CD4-positive, alpha-beta T cell treated with Interleukin-15 for 4 hours (primary cell): ENCODE measurements around the gene SCD5.

ENCODE experiments used
- DNase-seq: peaks from one replicate; pipeline ENCODE4 v3.0.0-alpha.2; 2020; ENCODE audit warnings: low spot score

The SCD5 gene

GRCh38 chr4:82691431-82691830 is 107.2 kb downstream of the SCD5 start:
- no peak for DNase-seq

DNA sequence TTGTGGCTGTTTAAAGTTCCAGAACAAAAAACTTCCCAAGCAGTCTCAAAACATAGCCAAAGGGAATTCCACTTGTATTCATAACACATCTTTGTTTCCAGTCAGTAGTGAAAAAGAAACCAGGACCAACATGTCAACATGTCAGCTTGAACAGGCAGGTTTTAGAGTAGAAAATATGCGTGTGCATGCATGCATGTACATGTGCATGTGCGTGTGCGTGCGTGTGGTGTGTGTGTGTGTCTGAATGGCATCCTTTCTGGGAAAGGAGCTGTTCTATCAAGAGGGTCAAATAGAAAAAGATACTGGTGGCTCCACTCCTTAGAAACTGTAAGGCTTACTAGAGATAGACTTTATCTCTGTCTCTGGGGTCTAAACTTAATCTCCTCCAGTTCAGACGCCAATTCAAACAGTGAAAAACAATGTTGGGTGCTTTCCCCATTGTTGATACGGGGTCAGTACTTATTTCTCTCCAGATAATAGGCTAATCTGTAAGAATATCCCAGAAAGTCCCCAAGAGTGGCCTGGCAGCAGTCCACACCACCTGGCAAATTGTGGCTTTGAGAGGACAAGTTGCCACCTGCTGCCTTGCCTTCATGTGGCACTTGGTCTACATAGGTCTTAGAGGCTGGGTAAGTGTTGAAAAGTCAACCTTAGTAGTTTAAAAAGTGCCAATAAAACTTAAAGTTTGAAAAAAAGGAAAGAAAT is 110.4 kb downstream of the SCD5 start:
- no peak for DNase-seq

DNA sequence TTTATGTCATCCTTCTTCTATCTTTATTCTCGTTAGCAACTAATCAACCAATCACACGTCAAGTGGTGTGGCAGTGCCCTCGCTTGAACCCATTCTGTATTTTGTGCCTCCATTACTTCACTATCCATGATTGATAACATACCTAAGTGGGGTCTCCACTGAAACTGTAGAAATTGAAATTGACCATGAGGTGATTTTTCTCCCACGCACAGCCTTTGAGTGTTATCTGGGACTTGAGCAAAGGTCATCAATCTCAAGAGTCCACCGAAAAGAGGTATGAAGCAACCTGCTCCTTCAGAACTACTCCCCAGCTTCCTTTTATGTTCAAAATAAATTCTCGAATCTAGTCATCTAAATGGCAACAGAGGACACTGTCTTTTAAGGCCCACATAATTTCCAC is 111.1 kb downstream of the SCD5 start:
- DNase-seq: no peak

- DNase-seq: no peak
Measured at GRCh38 chr4:82681754-82682153, 116.8 kb downstream of the SCD5 start.

DNA sequence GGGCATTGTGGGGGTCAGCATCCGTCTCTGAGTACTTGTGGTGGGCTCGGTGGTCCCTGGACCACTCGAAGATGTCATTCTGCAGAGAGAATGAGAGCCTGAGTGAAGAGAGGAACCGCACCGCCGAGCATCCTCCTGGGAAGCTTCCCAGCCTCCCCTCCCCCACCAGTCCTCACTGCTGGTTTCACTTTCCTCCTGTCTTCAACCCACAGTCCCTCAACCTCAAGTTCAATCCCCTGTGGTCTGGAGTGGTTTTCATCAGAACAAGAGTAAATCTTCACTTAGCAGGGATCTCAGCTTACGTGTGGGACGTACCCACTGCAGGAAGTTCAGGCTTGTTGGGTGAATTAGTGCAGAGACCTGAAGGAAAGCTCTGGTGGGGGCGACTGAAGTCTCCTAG is 117.8 kb downstream of the SCD5 start:
- DNase-seq: no peak

DNA sequence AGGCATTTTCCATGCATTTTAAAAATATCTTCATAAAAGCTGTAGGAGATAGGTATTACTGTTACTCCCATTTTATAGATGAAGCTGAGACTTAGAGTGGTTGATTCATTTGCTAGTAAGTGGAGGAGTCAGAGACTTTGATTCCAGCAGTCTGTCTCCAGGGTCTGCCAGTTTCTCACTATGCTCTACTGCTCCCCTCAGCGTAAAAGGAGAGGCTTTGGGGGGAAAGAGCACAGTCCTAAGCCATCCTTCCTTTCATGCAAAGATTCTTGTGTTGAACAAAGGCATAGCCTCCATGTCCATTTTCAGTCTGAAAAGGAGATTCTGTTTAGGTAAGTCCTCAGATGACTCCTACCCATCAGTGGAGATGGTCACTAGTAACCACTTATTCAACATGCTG is 119.1 kb downstream of the SCD5 start:
- DNase-seq: no peak

GRCh38 chr4:82678051-82678450 is 120.5 kb downstream of the SCD5 start:
- DNase-seq: no peak

DNA sequence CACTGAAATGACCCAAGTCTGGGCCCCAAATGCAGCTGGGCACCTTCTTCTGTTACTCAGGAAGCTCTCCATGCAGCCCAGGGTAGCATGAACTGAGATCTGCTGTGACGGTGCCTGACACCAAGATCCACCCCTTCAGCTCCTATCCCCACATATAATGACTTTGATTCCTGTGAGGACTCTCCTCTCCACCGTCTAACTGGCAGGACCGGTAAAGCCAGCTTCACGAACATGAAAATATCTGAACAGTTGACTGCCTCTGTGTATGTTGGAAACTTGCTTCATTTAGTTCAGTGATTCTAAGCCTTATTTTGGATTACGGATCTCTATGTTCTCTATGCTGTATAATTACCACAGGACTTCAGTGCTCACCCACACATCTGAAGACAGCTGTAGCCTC is 121.3 kb downstream of the SCD5 start:
- no peak for DNase-seq

DNA sequence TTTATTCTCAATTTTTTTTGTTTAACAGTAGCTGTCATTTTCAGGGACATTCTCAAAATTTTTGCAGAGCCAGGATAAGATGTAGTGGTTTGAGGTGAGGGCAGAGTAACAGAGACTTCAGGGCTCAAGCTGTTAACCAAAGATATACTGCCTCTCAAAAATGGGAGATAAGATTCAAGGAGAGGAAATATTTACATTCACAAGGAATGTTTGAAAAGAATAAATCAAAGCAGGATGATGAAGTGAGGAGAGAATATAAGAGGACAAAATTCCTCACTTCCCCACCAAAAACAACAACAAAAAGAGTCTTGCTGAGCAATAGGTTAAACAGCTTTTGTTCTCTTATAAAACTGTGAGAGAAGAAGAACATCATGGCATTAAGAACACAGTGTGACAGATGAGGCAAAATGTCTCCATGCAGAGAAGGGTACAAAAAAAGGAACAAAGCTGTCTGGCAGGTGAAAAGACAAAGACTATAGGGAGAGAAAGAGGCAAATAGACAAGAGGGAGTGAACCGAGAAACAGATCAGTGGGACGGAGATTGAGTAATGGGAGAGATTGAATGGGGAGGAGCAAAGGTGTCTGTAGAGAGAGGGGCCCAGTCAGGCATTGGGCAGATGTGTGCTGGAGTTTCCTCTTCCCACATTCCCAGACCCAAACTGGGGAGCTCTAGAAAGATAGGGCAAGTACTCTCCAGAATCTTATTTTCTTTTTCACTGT is 130.7 kb downstream of the SCD5 start:
- no peak for DNase-seq

- DNase-seq: no peak
Measured at GRCh38 chr4:82666970-82667665, 131.5 kb downstream of the SCD5 start.

DNA sequence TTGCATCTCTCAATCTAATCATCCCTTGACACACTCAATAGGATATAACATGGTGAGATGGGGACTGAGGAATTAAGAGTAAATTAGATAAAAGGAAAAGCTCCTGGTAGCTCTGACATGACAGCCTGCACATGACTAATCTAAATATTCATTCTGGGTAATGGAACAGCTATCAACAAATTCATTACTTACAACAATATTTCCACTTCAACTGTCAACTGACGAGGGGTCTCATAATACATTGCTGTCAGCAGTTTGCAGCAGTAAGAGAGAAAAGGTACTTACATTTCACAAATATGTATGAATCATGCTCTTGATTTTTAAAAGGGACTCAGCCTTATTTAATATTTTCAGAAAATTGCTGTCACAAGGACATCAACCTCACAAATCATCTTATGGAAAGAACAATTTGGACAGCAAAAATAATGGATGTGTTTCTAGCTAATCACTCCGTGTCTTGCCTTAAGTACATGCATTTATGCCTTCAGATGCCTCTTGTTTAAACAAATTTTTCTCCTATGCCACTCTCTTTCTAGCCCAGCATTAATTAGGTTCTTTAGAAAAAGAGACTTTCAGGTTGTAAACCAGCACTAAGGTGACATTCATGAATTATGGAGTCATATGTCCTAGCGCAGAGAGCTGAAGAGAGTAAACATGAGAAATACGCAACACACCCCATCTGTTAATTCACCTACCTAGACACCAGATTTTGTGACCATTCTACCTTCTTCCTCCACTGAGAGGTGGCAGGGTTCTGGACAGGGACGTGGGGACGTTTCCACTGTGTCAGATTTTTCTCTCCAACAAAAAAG is 137.2 kb downstream of the SCD5 start:
- no peak for DNase-seq

- DNase-seq: no peak
Measured at GRCh38 chr4:82652062-82652461, 146.5 kb downstream of the SCD5 start.

GRCh38 chr4:82650868-82651267 is 147.7 kb downstream of the SCD5 start:
- DNase-seq: no peak

DNA sequence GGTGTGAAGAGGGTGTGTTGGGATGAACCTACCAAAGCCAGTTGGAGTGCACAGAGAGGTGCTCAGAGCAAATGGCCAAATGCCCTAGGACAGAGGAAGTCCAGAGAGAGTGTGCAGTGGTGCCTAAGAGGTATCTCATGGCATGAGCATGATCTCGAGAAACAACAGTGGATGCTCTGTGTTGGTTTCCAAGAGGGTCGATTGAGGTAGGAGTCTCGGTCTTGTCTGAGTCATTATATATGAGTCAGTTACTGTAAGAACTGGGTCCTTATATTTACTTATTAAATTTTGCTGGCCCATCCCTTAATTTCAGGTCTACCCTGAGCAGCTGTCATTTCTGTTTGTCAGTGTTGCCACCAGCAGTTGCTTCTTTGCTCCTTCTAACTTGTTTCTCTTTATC is 150.2 kb downstream of the SCD5 start:
- DNase-seq: no peak

- no peak for DNase-seq
Measured at GRCh38 chr4:82645936-82646565, 152.5 kb downstream of the SCD5 start.

GRCh38 chr4:82644734-82645126 is 153.9 kb downstream of the SCD5 start:
- DNase-seq: no peak

DNA sequence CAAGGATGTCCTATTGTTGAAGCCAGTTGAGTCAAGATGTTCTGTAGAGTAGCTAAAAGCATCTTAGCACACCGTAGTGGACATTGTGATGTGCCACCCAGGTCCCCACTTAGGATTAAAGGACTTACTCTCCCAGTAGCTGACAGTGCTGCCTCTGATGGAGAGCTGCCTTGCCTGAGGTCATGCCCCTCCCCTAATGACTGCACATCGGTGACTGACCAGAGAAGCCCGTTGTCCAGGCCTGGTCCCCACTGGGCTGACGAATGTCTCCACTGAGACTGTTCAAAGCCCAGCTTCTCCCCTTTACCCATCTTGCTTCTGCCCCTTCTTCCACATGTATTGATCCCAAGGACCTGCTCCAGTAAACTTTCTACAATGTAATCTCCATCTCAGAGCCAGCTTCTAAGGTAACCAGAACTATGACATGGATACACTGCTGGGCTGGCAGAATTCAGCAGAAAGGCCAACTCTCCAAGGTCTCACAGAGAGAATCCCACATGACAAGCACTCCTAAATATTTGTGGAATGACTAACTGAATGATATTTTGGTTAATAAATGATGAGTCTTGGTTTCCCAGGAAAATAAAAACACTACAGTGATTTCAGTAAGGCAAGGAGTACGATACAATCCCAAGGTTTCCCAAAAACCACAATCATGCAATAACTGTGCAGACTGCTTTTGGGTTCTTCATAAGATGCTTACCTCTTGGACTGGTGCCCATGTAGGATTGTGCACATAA is 154.4 kb downstream of the SCD5 start:
- DNase-seq: no peak

- DNase-seq: no peak
Measured at GRCh38 chr4:82642331-82642730, 156.3 kb downstream of the SCD5 start.

DNA sequence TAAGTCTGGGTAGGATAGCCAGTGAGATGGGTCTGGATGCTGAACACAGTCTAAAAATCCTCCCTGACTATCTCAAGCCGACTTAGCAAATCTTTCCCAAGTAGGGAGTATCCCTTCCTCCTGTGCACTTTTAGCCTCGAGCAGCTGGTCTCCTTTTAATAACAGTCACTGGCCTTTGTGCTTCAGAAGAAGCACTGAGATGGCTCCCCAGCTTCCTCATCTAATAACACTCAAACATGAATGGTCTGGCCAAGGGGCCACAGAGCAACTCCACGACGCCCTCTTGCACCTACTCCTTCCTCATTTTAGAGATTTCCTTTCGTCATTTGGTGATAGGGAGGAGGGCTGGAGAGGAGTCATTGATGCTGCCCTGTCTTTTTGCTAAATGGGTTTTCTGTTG is 158.1 kb downstream of the SCD5 start:
- no peak for DNase-seq

DNA sequence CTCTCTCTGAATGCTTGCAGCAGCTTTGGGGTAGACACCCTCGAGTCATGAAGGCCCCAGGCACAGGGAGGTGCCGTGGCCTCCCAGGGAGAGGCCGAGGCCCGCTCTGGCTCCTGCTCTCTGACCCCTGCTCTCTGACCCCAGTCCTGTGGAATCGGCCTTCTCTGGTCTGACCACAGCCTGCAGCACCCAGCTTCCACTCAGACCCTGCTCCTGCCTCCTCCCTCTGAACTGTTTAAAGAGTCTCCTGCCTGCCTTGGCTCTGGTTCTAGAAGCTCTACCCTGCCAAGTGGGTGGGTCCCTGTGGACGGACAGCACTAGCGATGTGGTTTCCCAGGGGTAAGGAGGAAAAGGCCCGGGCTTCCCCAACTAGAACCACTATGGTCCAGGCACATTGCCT is 158.6 kb downstream of the SCD5 start:
- DNase-seq: no peak

DNA sequence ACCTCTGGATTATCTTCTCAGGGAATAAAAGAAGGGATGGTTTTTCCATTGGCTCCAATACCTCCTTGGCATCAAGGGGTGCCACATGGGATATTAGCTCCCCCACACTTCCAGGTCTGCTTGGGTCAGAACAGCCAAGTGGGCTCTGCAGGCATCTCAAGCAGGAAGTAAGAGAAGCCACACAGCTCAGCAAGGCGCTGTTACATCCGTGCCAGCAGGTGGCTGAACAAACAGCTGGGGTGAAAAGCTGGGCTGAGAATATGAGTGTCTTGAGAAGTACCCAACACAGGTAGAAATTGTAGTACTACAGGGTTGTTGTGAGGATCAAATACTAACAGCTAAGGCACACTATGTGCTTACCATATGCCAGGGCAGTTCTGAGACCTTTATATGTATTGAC is 160.1 kb downstream of the SCD5 start:
- no peak for DNase-seq
